HG03039 (cell line): Measurements from ENCODE around the gene ELAVL2.

ENCODE experiments used
- ATAC-seq: cut with Tn5 transposase; IDR thresholded peaks from one replicate; pipeline ENCODE4 v1.9.1; 2021; ENCODE audit warnings: mild to moderate bottlenecking, moderate library complexity; ENCODE audit not compliant: unreplicated experiment

ELAVL2 gene

GRCh38 chr9:23826120-23826629, at the start of gene ELAVL2:
ELAVL2 (minus strand) TSS chr9:23826240; CDS start chr9:23762234, 64,006 bp downstream.
- no peak for ATAC-seq

DNA sequence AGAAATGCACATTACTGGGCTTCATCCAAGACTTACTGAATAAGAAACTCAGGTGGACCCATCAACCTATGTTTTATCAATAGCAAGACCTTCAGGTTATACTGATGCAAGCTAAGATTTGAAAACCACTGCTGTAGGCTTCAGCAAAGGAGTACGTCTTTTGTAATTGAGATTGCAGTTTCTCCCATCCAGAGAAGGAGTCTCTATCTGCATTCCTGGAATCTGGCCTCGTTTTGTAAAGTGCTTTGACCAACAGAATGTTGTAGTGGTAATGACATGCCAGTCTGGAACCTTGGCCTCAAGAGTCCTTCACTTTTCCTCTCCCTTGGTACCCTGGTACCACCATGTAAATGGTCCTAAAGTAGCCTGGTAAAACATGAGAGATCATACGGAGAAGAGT, 32.2 kb upstream of the ELAVL2 start:
- no peak for ATAC-seq

DNA sequence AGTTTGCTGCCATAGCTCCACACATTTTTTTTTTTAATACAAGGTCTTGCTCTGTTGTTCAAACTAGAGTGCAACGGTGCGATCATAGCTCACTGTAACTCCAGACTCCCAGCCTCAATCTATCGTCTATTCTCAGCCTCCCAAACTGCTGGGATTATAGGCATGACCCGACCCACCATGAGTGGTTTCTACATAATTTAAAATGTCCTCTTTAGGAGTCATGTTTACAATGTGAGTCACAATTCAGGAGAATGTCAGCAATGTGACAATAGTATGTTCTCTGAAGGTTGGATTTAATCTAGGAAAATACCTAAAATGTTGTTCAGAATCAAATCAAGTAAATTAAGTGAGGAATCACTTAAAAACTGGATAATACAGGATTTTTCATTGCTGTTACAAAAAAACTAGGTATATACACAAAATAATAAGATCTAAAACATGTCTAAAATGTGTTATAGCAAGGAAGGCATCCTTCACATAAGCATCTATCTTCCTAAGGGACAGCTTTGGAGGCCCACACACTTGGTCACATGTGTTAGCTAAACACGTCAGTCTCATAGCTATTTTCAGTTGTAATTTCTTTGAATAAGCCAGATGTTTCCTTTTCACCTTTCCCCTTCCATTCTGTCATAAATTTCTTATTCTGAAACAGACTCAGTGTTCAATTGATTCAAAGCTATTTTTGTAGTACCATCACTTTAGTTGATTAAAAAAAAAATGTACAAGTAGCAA, 30.0 kb upstream of the ELAVL2 start:
- ATAC-seq = no peak

DNA sequence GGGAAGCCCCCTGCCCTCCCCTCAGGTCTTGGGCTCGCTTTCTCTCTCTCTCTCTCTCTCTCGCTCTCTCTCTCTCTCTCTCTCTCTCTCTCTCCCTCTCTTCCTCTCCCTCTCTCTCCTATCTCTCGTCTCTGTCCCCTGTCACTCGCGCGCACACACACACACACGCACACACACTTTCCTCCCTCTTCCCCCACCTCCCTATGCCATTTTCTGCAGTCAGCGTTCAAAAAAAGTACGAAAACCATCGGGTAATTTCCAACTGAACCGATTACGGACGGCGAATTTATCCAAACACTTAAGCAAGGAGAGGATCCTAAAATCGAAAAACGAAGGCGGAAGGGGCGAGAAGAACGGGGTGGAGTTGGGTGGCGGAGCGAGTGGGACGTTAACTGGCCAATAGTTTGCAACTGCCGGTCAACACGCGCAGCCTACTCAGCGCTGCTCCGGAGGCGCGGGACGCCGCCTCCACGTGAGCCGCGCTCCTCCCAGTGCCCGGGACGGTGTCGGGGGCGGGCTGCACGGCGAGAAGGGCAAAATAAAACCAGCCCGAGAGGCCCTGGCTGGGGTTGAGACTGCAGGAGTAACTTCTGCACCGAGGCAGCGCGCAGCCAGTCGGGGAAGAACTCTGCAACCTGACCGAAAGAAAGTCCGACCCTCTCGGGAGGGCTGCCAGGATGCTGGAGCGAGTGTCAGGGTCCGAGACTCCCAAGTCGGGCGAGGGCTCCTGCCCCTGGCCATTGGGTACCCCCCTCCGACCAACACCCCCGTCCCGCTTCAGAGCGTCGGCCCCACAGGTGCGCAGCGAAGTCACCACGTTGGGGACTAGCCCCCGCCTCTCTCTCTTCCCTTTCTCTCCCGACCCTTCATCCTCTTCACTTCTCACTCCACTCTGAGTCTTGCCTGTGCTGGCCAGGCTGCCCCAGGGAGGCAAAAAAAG, 24.9 kb upstream of the ELAVL2 start:
- ATAC-seq = no peak

DNA sequence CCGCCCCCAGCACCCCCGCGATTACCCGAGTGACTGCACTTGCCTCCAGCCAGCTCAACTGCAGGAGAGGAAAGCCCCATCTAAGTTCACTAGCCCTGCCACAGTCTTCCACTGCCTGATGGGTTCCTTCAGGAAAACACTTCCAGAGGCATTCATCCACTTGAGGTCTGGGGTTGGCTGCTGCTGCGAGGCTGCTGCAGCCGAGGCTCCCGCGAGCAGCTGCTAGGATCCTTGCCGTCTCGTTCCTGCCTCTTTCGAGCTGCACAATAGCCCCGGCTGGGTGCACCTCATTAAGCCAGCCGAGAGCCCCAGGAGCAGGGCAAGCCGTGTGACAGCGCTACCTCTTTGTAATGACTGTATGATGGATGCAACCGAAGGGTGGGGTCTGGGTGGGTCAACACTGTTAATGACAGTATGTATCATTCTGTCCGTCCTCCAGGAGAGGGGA, 24.2 kb upstream of the ELAVL2 start:
- ATAC-seq = no peak

DNA sequence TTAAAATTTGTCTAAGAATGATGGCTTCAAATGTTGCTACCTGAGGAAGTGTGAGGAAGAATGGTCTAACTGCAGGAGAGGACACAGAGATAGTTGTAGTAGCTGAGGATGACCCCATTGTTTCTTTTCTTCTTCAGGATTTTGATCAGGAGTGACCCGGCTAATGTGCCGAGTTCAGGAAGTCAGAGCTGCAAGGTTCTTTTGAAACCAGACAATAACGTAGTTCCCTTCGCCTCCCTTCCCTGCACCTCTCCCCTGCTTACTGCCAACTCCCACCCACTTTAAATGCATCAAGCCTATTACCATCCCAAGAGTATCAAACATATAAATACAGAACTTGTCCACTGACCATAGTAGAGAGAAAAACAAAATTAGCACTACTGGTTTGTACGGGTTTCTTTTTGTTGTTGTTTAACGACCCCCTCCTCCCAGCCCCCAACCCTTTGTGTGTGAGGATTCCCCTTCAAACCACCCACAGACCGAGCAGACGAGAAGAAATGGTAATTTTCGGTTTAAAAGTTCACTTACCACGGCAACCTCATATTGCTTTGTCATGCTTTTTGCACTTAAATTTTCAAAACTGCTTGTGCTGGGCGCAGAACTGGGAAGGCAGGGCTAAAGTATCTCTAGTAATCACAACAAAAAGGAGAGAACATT, 23.5 kb upstream of the ELAVL2 start:
- ATAC-seq = no peak

DNA sequence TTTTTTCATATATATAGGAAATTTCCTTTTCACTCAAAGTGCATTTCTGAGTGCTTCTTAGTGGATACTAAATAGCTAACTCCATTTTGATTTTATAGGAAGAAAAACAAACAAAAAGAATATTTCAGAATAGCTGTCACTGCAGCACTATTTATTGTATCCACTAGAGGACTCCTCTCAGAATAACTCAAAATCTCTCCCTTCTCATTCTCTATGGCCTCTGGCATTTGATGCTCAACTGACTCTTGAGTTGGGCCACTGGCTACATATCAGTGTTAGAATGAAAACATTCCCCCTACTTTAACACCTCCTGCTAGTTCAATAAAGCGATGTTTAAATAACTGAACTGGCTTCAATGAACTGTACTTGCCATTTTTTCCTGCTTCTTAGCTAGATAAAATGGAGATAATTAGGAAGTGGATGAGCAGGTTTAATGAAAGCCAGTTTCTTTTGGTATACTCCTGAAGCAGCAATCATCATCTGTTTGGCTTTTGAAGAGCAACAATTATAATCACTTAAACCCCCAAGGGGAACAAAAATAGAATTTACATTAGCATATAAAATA, 16.6 kb upstream of the ELAVL2 start:
- ATAC-seq = no peak

GRCh38 chr9:23841304-23841703, 15.3 kb upstream of the ELAVL2 start:
- ATAC-seq = no peak

- ATAC-seq = no peak
Measured at GRCh38 chr9:23837038-23837437, 11.0 kb upstream of the ELAVL2 start.

DNA sequence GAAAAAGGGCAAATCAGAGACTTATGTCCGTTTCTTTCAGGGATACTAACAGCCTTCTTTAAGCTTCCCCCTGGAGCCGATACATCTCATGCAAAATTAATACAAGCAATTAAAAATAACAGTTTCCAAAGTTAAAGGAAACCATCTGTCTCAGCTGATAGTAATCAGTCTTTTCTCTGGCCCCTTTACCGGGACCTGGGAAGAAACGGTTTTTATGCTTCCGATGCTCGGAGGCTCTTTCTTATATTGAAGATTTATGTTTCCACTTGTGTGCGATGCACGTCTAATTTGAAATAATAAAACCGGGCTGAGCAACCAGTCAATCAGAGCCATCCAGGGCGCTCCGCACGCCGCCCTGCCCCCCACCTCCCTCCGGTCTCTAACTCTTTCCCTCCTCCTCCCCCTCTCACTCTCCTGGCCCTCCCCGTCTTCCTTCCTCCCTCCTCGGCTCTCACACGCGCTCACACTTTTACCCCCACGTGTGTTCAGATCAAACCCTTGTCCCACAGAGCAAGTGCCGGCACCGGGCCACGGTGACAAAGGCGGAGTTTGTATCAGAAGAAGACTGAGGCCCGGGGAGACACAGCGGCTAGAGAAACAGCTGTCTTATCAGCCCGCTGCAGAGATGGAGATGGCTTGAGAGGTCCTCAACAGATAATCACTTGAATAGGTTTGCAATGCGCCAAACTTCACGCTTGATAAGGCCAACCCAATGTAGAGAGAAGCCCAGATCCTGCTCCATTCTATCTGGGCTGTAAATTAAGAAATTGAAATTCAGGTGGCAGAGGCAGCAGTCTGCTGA, 5.1 kb upstream of the ELAVL2 start:
- ATAC-seq = no peak

GRCh38 chr9:23830476-23830805, 4.4 kb upstream of the ELAVL2 start:
- no peak for ATAC-seq

- no peak for ATAC-seq
Measured at GRCh38 chr9:23829580-23830475, 3.8 kb upstream of the ELAVL2 start.

- no peak for ATAC-seq
Measured at GRCh38 chr9:23825700-23826099, 340 bp downstream of the ELAVL2 start.

GRCh38 chr9:23824830-23825591, 1.0 kb downstream of the ELAVL2 start:
- ATAC-seq = no peak

GRCh38 chr9:23823986-23824829, 1.8 kb downstream of the ELAVL2 start:
- no peak for ATAC-seq

DNA sequence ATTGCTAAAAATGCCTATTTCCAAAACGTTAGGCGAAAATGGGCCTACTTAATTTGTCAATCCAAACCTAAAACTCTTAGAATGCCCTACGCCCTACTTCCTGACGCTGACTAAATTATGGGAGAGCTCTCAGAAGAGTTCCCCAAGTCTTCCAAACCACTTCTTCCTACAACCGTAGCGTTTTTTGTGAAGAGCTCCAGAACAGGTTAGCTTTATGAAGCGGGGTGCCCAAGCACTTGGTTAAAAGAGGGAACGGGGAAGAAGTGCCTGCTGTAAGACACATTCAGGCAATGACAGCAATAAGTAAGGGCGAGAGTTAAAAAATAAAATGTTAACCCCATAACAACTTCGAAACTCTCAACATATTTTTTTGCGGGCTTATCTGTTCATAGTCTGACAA, 2.8 kb downstream of the ELAVL2 start:
- ATAC-seq = no peak
